ENCODE measurements around the gene MPRIP.

The MPRIP gene

GRCh38 chr17:17026163-17026562, 16.1 kb upstream of the MPRIP start:
- in situ Hi-C loops (cut with MboI; ENCODE audit: low pct_unique_long_range_greater_than_20kb, low sequenced_read_pairs): no loop called here
- DNase-seq: no peak

GRCh38 chr17:17027442-17028058, 14.7 kb upstream of the MPRIP start:
- in situ Hi-C loops (cut with MboI; ENCODE audit: low pct_unique_long_range_greater_than_20kb, low sequenced_read_pairs): no loop called here
- DNase-seq: no peak

GRCh38 chr17:17028059-17028877, 14.0 kb upstream of the MPRIP start:
- no peak for DNase-seq
- in situ Hi-C loops (cut with MboI; ENCODE audit: low pct_unique_long_range_greater_than_20kb, low sequenced_read_pairs): no loop called here

GRCh38 chr17:17028878-17029535, 13.2 kb upstream of the MPRIP start:
- DNase-seq: no peak
- in situ Hi-C loops (cut with MboI; ENCODE audit: low pct_unique_long_range_greater_than_20kb, low sequenced_read_pairs): no loop called here

- DNase-seq: no peak
- in situ Hi-C loops (cut with MboI; ENCODE audit: low pct_unique_long_range_greater_than_20kb, low sequenced_read_pairs): no loop called here
Observed at GRCh38 chr17:17029938-17030337, 12.3 kb upstream of the MPRIP start.

- in situ Hi-C loops (cut with MboI; ENCODE audit: low pct_unique_long_range_greater_than_20kb, low sequenced_read_pairs): no loop called here
Observed at GRCh38 chr17:17030515-17031211, 11.6 kb upstream of the MPRIP start.

GRCh38 chr17:17032131-17032692, 10.0 kb upstream of the MPRIP start:
- no peak for DNase-seq
- in situ Hi-C loops (cut with MboI; ENCODE audit: low pct_unique_long_range_greater_than_20kb, low sequenced_read_pairs): no loop called here

More at GRCh38 chr17:17030515-17031211, 11.6 kb upstream of the MPRIP start:
- no peak for DNase-seq

- no peak for DNase-seq
- in situ Hi-C loops (cut with MboI; ENCODE audit: low pct_unique_long_range_greater_than_20kb, low sequenced_read_pairs): no loop called here
Observed at GRCh38 chr17:17033466-17033865, 8.8 kb upstream of the MPRIP start.

GRCh38 chr17:17034026-17034425, 8.2 kb upstream of the MPRIP start:
- DNase-seq: no peak
- in situ Hi-C loops (cut with MboI; ENCODE audit: low pct_unique_long_range_greater_than_20kb, low sequenced_read_pairs): no loop called here

- in situ Hi-C loops (cut with MboI; ENCODE audit: low pct_unique_long_range_greater_than_20kb, low sequenced_read_pairs): no loop called here
- no peak for DNase-seq
Observed at GRCh38 chr17:17034496-17035075, 7.7 kb upstream of the MPRIP start.

- no peak for DNase-seq
Observed at GRCh38 chr17:17035490-17035889, 6.8 kb upstream of the MPRIP start.

GRCh38 chr17:17035920-17036523, 6.2 kb upstream of the MPRIP start:
- no peak for DNase-seq
- in situ Hi-C loops (cut with MboI; ENCODE audit: low pct_unique_long_range_greater_than_20kb, low sequenced_read_pairs): no loop called here

More at GRCh38 chr17:17035490-17035889, 6.8 kb upstream of the MPRIP start:
- in situ Hi-C loops (cut with MboI; ENCODE audit: low pct_unique_long_range_greater_than_20kb, low sequenced_read_pairs): no loop called here

GRCh38 chr17:17036524-17036998, 5.7 kb upstream of the MPRIP start:
- peak; percentile 73 for DNase-seq
- in situ Hi-C loops (cut with MboI; ENCODE audit: low pct_unique_long_range_greater_than_20kb, low sequenced_read_pairs): no loop called here

GRCh38 chr17:17039911-17040310, 2.3 kb upstream of the MPRIP start:
- in situ Hi-C loops (cut with MboI; ENCODE audit: low pct_unique_long_range_greater_than_20kb, low sequenced_read_pairs): no loop called here
- DNase-seq: no peak

GRCh38 chr17:17041018-17041521, 1.2 kb upstream of the MPRIP start:
- DNase-seq: no peak
- in situ Hi-C loops (cut with MboI; ENCODE audit: low pct_unique_long_range_greater_than_20kb, low sequenced_read_pairs): no loop called here

- peak; percentile 97 for DNase-seq
- in situ Hi-C loops (cut with MboI; ENCODE audit: low pct_unique_long_range_greater_than_20kb, low sequenced_read_pairs): no loop called here
Observed at GRCh38 chr17:17041571-17042383, 480 bp upstream of the MPRIP start.

GRCh38 chr17:17042851-17043460, 699 bp downstream of the MPRIP start:
- no peak for DNase-seq
- in situ Hi-C loops (cut with MboI; ENCODE audit: low pct_unique_long_range_greater_than_20kb, low sequenced_read_pairs): no loop called here

All from KBM-7 (cell line).